Gastrocnemius medialis (tissue), 4 donors: ENCODE measurements around the gene TBCD. TPM values are rescaled to one million over a fixed set of nuclear protein-coding genes. Genes with fewer than 3 reads are reported as not detected.

Source experiments
- ATAC-seq, 2 donors: fragments of 150-250 bp; one replicate each; pipeline ENCODE4 v1.9.1; 2016
- DNase-seq, 2 donors: peaks; one replicate each; pipeline ENCODE4 v3.0.0-alpha.2; 2019
- H3K27ac ChIP-seq, 4 donors: fragments of 200-600 bp; sonication (generic); 1 replicate in 1 of 4; 2 replicates in 3 of 4; pipeline ENCODE4 v1.5.1; 2016 to 2018; ENCODE audit warnings: mild to moderate bottlenecking in 2 of 4, moderate library complexity in 1 of 4
- H3K27me3 ChIP-seq, 3 donors: fragments of 200-600 bp; sonication (generic) in 2 of 3; 1 replicate in 1 of 3; 2 replicates in 2 of 3; pipeline versions ENCODE4 v1.5.1 to v1.6.0; 2016 to 2019; ENCODE audit warnings: mild to moderate bottlenecking in 1 of 3, moderate library complexity in 1 of 3
- H3K36me3 ChIP-seq, 2 donors: fragments of 200-600 bp; sonication (generic) in 1 of 2; one replicate each; pipeline ENCODE4 v1.5.1; 2017 to 2018
- H3K4me1 ChIP-seq, 2 donors: fragments of 200-600 bp; sonication (generic) in 1 of 2; one replicate each; pipeline ENCODE4 v1.5.1; 2016 to 2017; ENCODE audit warnings: mild to moderate bottlenecking in 2 of 2
- H3K4me3 ChIP-seq, 4 donors: fragments of 200-600 bp; sonication (generic) in 3 of 4; 1 replicate in 1 of 4; 2 replicates in 3 of 4; pipeline ENCODE4 v1.5.1; 2016 to 2019; ENCODE audit warnings: mild to moderate bottlenecking in 2 of 4
- H3K9me3 ChIP-seq, 3 donors: fragments of 200-600 bp; sonication (generic) in 2 of 3; 1 replicate in 1 of 3; 2 replicates in 2 of 3; pipeline ENCODE4 v1.5.1; 2016 to 2019
- CTCF ChIP-seq, 5 experiments: fragments of 450-650 bp in 3 of 5; fragments of 200-600 bp in 2 of 5; sonication (generic) in 2 of 5; IDR thresholded peaks in 4 of 5; conservative IDR thresholded peaks in 1 of 5; 1 replicate in 4 of 5; 2 replicates in 1 of 5; pipeline ENCODE4 v1.5.1; 2016 to 2019; ENCODE audit warnings: antibody characterized with exemption in 5 of 5, mild to moderate bottlenecking in 3 of 5, moderate library complexity in 3 of 5
- POLR2A ChIP-seq, 2 donors: fragments of 450-650 bp; IDR thresholded peaks; one replicate each; pipeline ENCODE4 v1.6.1; 2017; ENCODE audit warnings: antibody characterized with exemption in 2 of 2, mild to moderate bottlenecking in 2 of 2, moderate library complexity in 2 of 2
- in situ Hi-C, 4 donors: fragments of 200-750 bp; cut with MboI; loops; one replicate each; pipeline versions ENCODE4 v1.15.0 to v1.8.0; 2017; ENCODE audit warnings: low sequenced_read_pairs in 4 of 4
- intact Hi-C: fragments of 100-400 bp; cut with DNase I; formaldehyde crosslinking; loops from one replicate; pipeline ENCODE4 v1.15.1; 2023; ENCODE audit warnings: low total_unique reads
- total RNA-seq, 4 donors: library from RNA; depleted of rRNA; stranded (reverse); fragments of >200 nt; gene quantifications; one replicate each; pipeline versions ENCODE4 v1.1.0 to v1.2.3, GENCODE V29; 2016

The TBCD gene
- total RNA-seq, 4 donors from 2014 or later, result 18.0 to 50.4 (median 33.3) TPM

GRCh38 chr17:82805823-82806222, 54.0 kb downstream of the TBCD start:
- intact Hi-C loops (loop anchor here (1.0 to 2.0 kb wide), 2 partner anchors 31 to 71 kb away; no protein-coding TSS in a partner anchor), in situ Hi-C loops (no loop called here)
- Histone ChIP-seq H3K27me3 (no peaks in the 10 kb centered on the region), H3K27ac (peak overlapping the region in 3 of 4 donors; percentile 83 to 91 (median 86)), H3K4me1 (peaks cover 16 to 22% of the 10 kb centered on the region in 2 donors), H3K9me3 (no peaks in the 10 kb centered on the region), H3K36me3 (peaks cover 0 to 3% of the 10 kb centered on the region in 2 donors), H3K4me3 (no peak overlapping the region)
- no peak for TF ChIP-seq POLR2A (IDR thresholded peaks at IDR 0.05)
- no peak for TF ChIP-seq CTCF (IDR thresholded peaks at IDR 0.05 in 4 of 5, conservative IDR thresholded peaks at IDR 0.05 in 1 of 5)
- ATAC-seq (no peak), DNase-seq (no peak)

- Histone ChIP-seq H3K9me3 (no peaks in the 10 kb centered on the region), H3K4me3 (no peak overlapping the region), H3K4me1 (peaks cover 16 to 22% of the 10 kb centered on the region in 2 donors), H3K27ac (peak overlapping the region in 2 of 4 donors; percentile 11 to 91), H3K36me3 (peaks cover 0 to 4% of the 10 kb centered on the region in 2 donors), H3K27me3 (no peaks in the 10 kb centered on the region)
- in situ Hi-C loops (no loop called here), intact Hi-C loops (no loop called here)
- DNase-seq (no peak), ATAC-seq (no peak)
- TF ChIP-seq CTCF (IDR thresholded peaks at IDR 0.05 in 4 of 5, conservative IDR thresholded peaks at IDR 0.05 in 1 of 5) (no peak), POLR2A (IDR thresholded peaks at IDR 0.05) (no peak)
Observed at GRCh38 chr17:82806645-82807044, 54.8 kb downstream of the TBCD start.

GRCh38 chr17:82807101-82807500, 55.2 kb downstream of the TBCD start:
- Histone ChIP-seq H3K9me3 (no peaks in the 10 kb centered on the region), H3K4me1 (peaks cover 16 to 22% of the 10 kb centered on the region in 2 donors), H3K36me3 (peaks cover 0 to 7% of the 10 kb centered on the region in 2 donors), H3K27ac (peak overlapping the region in 3 of 4 donors; percentile 11 to 91 (median 40)), H3K4me3 (no peak overlapping the region), H3K27me3 (no peaks in the 10 kb centered on the region)
- intact Hi-C loops, result no loop called here
- in situ Hi-C loops, result no loop called here
- no peak for TF ChIP-seq CTCF (IDR thresholded peaks at IDR 0.05 in 4 of 5, conservative IDR thresholded peaks at IDR 0.05 in 1 of 5)
- no peak for ATAC-seq
- DNase-seq, result no peak

- in situ Hi-C loops (no loop called here), intact Hi-C loops (no loop called here)
- ATAC-seq (no peak), DNase-seq (no peak)
- Histone ChIP-seq H3K9me3 (no peaks in the 10 kb centered on the region), H3K4me1 (peaks cover 16 to 22% of the 10 kb centered on the region in 2 donors), H3K4me3 (no peak overlapping the region), H3K27ac (peak overlapping the region in 2 of 4 donors; percentile 40 to 91), H3K36me3 (peaks cover 0 to 7% of the 10 kb centered on the region in 2 donors), H3K27me3 (no peaks in the 10 kb centered on the region)
- TF ChIP-seq POLR2A (IDR thresholded peaks at IDR 0.05), result no peak
- TF ChIP-seq CTCF (IDR thresholded peaks at IDR 0.05 in 4 of 5, conservative IDR thresholded peaks at IDR 0.05 in 1 of 5), result no peak
Observed at GRCh38 chr17:82807562-82807961, 55.7 kb downstream of the TBCD start.

GRCh38 chr17:82808006-82808405, 56.1 kb downstream of the TBCD start:
- H3K36me3 ChIP-seq, result peaks cover 0 to 7% of the 10 kb centered on the region in 2 donors
- in situ Hi-C loops, result no loop called here
- no peak overlapping the region for H3K4me3 ChIP-seq
- H3K9me3 ChIP-seq, result no peaks in the 10 kb centered on the region
- no peak for DNase-seq
- ATAC-seq, result no peak
- peak overlapping the region in 1 of 4 donors; percentile 91 for H3K27ac ChIP-seq
- intact Hi-C loops, result no loop called here
- H3K4me1 ChIP-seq, result peaks cover 16 to 22% of the 10 kb centered on the region in 2 donors
- TF ChIP-seq CTCF (IDR thresholded peaks at IDR 0.05 in 4 of 5, conservative IDR thresholded peaks at IDR 0.05 in 1 of 5), result no peak
- no peak for TF ChIP-seq POLR2A (IDR thresholded peaks at IDR 0.05)
- H3K27me3 ChIP-seq, result no peaks in the 10 kb centered on the region
